ENCODE data around the gene MOV10L1. TPM values are rescaled to one million over a fixed set of nuclear protein-coding genes. Genes with fewer than 3 reads are reported as not detected.

The MOV10L1 gene
- total RNA-seq, 1 donor from 2014 or later = 0.10 TPM

- H3K36me3 Mint-ChIP-seq = no peaks in the 10 kb centered on the region
- no peak for DNase-seq (ENCODE audit: extremely low spot score, unreplicated experiment)
- no peak overlapping the region for H3K27ac Mint-ChIP-seq
- TF ChIP-seq, protein P1, sequence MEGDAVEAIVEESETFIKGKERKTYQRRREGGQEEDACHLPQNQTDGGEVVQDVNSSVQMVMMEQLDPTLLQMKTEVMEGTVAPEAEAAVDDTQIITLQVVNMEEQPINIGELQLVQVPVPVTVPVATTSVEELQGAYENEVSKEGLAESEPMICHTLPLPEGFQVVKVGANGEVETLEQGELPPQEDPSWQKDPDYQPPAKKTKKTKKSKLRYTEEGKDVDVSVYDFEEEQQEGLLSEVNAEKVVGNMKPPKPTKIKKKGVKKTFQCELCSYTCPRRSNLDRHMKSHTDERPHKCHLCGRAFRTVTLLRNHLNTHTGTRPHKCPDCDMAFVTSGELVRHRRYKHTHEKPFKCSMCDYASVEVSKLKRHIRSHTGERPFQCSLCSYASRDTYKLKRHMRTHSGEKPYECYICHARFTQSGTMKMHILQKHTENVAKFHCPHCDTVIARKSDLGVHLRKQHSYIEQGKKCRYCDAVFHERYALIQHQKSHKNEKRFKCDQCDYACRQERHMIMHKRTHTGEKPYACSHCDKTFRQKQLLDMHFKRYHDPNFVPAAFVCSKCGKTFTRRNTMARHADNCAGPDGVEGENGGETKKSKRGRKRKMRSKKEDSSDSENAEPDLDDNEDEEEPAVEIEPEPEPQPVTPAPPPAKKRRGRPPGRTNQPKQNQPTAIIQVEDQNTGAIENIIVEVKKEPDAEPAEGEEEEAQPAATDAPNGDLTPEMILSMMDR (conservative IDR thresholded peaks at IDR 0.05) = no peak
- H3K4me3 Mint-ChIP-seq = no peak overlapping the region
- H3K9me3 Mint-ChIP-seq = no peaks in the 10 kb centered on the region
- H3K27me3 Mint-ChIP-seq = no peaks in the 10 kb centered on the region
- H3K4me1 Mint-ChIP-seq (ENCODE audit: unreplicated experiment) = peaks cover 3% of the 10 kb centered on the region
Measured at GRCh38 chr22:50068096-50068495, 21.7 kb upstream of the MOV10L1 start.

GRCh38 chr22:50070366-50070765, 19.4 kb upstream of the MOV10L1 start:
- Mint-ChIP-seq H3K9me3 (no peaks in the 10 kb centered on the region), H3K4me1 (ENCODE audit: unreplicated experiment) (peaks cover 3% of the 10 kb centered on the region), H3K36me3 (no peaks in the 10 kb centered on the region), H3K4me3 (no peak overlapping the region), H3K27me3 (no peaks in the 10 kb centered on the region), H3K27ac (no peak overlapping the region)
- TF ChIP-seq, protein P1 (conservative IDR thresholded peaks at IDR 0.05) = no peak
- no peak for DNase-seq (ENCODE audit: extremely low spot score, unreplicated experiment)

DNA sequence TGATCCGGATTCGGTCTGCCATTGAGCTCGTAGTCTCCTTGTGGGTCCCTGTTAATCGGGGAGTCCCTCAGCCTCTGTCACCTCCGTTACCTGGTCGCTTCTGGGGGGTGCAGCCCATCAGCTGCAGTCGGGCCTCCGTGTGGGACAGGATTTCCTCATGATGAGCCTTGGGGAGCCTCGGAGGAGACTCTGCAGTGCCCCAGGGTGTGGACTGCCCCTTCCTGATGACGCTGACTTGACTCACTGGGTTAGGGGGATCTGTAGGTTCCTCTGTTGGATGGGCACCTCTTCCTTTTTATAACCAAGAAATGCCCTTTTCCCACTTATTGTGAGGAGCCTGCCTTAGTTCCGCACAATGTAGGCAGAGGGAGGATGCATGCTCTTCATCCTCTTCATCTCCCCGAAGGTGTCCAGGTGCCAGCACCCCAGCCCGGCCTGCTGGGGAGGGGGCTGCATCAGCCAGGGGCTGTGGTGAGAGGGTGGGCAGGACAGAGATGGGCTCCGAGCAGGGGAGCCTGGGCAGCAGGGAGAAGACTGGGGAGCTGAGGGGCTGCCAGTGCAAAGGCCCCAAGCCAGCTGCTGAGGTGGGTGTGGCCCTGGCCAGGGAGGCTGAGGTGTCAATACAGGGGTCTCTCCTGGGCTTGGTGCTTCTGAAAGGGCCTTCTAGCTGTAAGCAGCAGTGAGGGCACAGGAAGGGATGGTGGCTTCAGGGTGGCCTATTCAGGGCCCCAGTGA, 18.2 kb upstream of the MOV10L1 start:
- no peak for DNase-seq (ENCODE audit: extremely low spot score, unreplicated experiment)
- Mint-ChIP-seq H3K27ac (no peak overlapping the region), H3K27me3 (no peaks in the 10 kb centered on the region), H3K9me3 (no peaks in the 10 kb centered on the region), H3K4me3 (no peak overlapping the region), H3K4me1 (ENCODE audit: unreplicated experiment) (no peaks in the 10 kb centered on the region), H3K36me3 (no peaks in the 10 kb centered on the region)
- TF ChIP-seq, protein P1 (conservative IDR thresholded peaks at IDR 0.05) = no peak

GRCh38 chr22:50072167-50072555, 17.6 kb upstream of the MOV10L1 start:
- no peak overlapping the region for H3K27ac Mint-ChIP-seq
- H3K9me3 Mint-ChIP-seq = no peaks in the 10 kb centered on the region
- no peaks in the 10 kb centered on the region for H3K36me3 Mint-ChIP-seq
- H3K4me3 Mint-ChIP-seq = no peak overlapping the region
- TF ChIP-seq, protein P1 (conservative IDR thresholded peaks at IDR 0.05) = no peak
- H3K27me3 Mint-ChIP-seq = no peaks in the 10 kb centered on the region
- DNase-seq (ENCODE audit: extremely low spot score, unreplicated experiment) = no peak
- H3K4me1 Mint-ChIP-seq (ENCODE audit: unreplicated experiment) = no peaks in the 10 kb centered on the region

DNA sequence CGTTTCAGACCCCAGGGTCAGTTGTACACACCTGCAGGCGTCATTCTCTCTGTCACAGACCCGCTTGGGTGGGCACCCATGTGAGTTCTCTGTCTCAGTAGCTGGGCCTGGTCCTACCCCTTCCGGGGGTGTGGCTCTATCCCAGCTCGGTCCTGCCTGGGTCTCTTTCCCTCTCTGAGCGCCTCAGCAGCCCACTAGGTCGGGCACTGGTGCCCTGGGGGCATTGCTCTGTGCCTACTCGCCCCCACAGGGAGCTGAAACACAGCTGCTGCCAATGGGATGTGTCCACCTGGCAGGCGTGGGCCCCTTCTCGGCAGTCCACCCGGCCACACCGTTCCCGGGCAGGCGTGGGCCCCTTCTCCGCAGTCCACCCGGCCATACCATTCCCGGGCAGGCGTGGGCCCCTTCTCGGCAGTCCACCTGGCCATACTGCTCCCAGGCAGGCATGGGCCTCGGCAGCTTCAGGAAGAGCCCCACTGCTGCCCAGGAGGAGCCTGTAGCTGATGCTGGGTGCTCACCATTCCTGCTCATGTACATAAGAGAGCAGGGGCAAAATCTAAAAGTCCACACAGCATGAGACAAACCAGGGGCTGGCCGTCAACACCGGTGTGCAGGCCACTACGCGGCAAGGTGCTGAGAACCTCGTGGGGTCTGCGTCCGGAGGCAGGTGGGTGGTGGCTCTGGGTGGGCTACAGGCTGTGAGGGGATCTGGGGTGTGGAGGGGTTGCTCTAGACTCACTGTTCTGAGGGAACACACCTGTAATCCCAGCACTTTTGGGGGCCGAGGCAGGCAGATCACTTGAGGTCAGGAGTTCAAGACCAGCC, 16.9 kb upstream of the MOV10L1 start:
- Mint-ChIP-seq H3K4me3 (no peak overlapping the region), H3K36me3 (no peaks in the 10 kb centered on the region), H3K27ac (no peak overlapping the region)

More for the DNA sequence above, 16.9 kb upstream of the MOV10L1 start:
- TF ChIP-seq, protein P1 (conservative IDR thresholded peaks at IDR 0.05) = no peak
- Mint-ChIP-seq H3K27me3 (no peaks in the 10 kb centered on the region), H3K9me3 (no peaks in the 10 kb centered on the region), H3K4me1 (ENCODE audit: unreplicated experiment) (no peaks in the 10 kb centered on the region)
- no peak for DNase-seq (ENCODE audit: extremely low spot score, unreplicated experiment)
